Smooth muscle cell of the pulmonary artery (primary cell): ENCODE measurements around the gene NEIL1. TPM values are rescaled to one million over a fixed set of nuclear protein-coding genes. Genes with fewer than 3 reads are reported as not detected.

Experiments used
- total RNA-seq: library from RNA; depleted of rRNA; stranded (reverse); fragments of >200 nt; gene quantifications from 2 replicates; pipeline ENCODE4 v1.2.3, GENCODE V29; 2014

NEIL1 gene, protein sequence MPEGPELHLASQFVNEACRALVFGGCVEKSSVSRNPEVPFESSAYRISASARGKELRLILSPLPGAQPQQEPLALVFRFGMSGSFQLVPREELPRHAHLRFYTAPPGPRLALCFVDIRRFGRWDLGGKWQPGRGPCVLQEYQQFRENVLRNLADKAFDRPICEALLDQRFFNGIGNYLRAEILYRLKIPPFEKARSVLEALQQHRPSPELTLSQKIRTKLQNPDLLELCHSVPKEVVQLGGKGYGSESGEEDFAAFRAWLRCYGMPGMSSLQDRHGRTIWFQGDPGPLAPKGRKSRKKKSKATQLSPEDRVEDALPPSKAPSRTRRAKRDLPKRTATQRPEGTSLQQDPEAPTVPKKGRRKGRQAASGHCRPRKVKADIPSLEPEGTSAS
- total RNA-seq = 3.8 and 6.9 TPM in 2 replicates

GRCh38 chr15:75346796-75347221, at the start of gene NEIL1:
TSS of gene NEIL1 (plus strand) at chr15:75347039. CDS start at chr15:75348906, 1,867 bp downstream.

DNA sequence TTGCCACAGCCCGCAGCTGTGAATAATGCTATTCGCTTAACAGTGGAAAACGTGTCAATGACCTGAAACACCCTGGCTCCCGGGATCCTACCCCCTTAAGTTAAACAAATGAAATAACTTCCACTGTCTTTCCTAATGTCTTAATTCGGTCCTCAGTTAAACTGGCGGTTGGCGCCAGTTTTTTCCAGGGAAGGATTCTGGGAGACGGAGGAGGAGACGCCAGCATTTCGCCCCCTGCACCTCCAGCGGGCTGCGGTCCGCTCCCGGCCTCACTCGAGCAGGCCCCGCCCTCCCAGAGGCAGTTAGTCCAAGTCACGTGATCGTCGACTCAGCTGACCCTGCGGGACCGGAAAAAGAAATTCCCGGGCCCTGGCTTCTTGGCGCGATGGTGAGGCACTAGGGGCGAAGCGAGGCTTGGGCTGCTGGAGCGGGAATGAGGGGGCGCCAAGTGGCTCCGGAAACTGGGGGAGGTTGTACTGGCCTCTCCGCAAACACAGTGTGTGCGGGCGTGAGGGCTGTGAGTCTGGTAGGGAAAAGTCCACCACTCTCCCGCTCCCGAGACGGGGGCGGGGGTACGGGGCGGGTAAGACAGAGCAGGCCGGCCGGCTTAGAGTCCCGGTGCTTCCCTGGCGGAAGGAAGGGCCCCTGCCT, 11.0 kb upstream of the NEIL1 start, which contains the start of gene COMMD4:
TSS of gene COMMD4 (plus strand) at position 359 of the 651 bp plus-strand sequence. CDS start at position 386, 27 bp downstream.

DNA sequence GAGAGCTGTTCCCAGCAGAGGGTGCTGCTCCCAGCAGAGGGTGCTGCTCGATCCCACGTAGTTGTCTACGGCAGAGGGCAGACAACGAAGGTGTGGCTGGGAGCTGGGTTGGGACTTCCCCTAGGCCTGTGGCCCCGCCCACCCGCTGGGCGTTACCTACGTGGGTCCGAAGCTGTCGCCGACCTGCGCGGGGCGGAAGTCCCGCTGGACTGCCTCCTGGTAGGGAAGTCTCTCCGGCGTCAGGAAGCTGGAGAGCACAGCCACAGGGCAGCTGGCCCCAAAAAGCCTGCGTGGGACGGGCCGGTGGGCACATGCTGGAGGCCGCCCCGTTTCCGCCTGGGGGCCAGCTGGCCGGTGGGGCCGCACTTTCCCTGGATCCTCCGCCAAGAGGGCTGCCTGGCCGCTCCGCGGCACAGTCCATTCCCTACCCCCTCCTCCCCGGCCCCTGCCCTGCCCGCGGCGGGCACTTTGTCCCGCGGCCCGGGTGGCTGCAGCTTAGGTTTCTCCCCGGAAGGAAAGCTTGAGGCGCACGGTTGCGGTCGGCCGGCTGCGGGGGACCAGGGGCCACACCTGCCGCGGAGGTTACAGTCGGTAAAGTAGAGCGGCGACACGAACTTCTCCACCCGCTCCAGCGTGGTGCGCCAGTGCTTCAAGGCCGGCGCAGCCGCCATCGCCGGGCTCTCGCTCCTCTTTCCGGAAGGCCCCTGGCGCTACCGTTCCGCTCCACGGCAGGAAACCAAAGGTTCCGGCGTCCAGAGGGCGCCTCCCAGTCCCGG, 21.3 kb downstream of the NEIL1 start, which contains the start of gene MAN2C1:
TSS of gene MAN2C1 (minus strand) at position 695 of the 776 bp plus-strand sequence. CDS start at position 671, 24 bp downstream.

Other genes with a start within 250 kb of the NEIL1 start
- gene C15orf39, start 145.2 kb upstream of the NEIL1 start, total RNA-seq = 6.3 and 8.6 TPM in 2 replicates
- gene GOLGA6C, start 88.7 kb upstream of the NEIL1 start, total RNA-seq = not detected in 2 replicates
- gene GOLGA6D, start 64.2 kb upstream of the NEIL1 start, total RNA-seq = not detected in 2 replicates
- gene COMMD4, start 11.0 kb upstream of the NEIL1 start, total RNA-seq = 30.3 and 40.2 TPM in 2 replicates
- gene MAN2C1, start 21.6 kb downstream of the NEIL1 start, total RNA-seq = 113 and 184 TPM in 2 replicates
- 25.5 and 29.3 TPM in 2 replicates for gene SIN3A, start 104.7 kb downstream of the NEIL1 start, total RNA-seq
- 27.6 and 34.4 TPM in 2 replicates for gene PTPN9, start 232.3 kb downstream of the NEIL1 start, total RNA-seq